Measurements from ENCODE around the gene GALT.

Gene GALT

DNA sequence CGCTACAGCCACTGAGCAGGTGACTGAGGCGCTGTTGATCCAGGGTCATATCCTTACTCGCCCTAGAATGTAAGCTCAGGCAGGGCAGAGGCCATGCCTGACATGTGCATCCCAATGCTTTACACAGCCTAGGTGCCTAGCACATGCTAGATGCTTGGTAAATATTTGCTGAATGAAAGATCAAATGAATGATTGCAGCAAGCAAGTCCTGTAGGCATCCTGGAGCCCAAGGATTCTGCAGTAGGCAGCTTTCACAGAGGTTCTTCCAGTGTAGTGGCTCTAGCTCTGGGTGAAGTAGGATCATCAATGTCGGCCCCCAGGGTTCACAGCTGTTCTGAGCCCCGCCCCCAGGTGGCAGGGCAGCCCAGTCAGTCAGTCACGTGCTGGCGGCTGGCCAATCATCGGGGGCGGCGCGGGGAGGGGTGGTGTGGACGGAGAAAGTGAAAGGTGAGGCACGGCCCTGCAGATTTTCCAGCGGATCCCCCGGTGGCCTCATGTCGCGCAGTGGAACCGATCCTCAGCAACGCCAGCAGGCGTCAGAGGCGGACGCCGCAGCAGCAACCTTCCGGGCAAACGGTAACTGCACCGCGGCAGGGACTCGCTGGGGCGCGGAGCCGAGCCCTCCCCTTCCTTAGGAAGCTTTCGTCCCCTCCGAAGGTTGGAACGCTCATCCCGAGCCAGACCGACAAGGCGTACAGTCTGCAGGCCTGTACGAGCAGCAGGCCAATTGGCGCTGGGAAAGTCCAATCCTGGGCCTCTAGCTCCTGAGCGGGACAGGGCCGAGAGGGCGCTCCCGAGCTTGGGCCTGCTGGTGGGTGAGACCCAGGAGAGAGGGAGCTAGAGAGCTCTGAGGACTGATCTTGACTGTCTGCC, at the start of gene GALT:
TSS of gene GALT (plus strand) at position 465 of the 873 bp plus-strand sequence. CDS start at position 495, 30 bp downstream.
- in situ Hi-C loops (cut with MboI; ENCODE audit: low sequenced_read_pairs) = no loop called here

DNA sequence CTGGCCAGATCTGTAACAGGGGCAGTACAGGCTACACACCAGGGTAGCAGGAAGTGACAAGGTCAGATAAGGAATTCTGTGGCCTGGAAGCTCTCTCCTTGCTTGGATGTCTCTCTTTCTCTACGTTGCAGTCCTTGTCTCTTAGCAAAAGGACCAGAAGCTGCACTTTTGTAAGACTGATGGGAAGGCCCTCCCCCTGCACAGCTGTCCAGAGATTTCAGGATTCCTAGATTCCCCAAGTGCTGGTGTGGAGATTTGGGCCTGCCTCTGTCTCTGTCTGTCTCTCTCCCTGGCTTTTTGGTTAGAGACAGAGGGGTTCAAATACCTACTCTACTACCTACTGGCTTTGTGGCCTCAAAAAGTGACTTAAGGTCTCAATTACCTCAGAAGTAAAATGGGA, 46.9 kb upstream of the GALT start:
- in situ Hi-C loops (cut with MboI; ENCODE audit: low sequenced_read_pairs) = loop anchor here (25.0 kb wide), 1 partner anchor 187 kb away; no protein-coding TSS in a partner anchor

DNA sequence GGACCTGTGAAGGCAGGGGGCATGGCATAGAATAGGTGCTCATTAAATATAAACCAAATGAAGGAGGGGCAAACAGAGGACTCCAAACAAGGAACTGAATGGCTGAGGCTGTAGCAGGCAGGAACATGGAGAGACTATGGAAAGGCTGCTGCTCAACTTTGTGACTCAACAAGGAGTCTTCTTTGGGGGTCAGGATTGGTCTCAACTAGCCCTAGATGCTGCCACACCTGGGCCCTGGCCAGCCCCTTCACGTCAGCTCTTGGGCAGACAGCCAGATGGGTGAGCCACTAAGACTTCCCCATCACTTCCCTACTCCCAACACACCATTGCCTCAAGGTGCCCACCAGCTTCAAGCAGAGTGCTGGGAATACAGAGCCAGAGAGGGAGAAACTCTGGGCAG, 45.6 kb upstream of the GALT start:
- in situ Hi-C loops (cut with MboI; ENCODE audit: low sequenced_read_pairs) = no loop called here

DNA sequence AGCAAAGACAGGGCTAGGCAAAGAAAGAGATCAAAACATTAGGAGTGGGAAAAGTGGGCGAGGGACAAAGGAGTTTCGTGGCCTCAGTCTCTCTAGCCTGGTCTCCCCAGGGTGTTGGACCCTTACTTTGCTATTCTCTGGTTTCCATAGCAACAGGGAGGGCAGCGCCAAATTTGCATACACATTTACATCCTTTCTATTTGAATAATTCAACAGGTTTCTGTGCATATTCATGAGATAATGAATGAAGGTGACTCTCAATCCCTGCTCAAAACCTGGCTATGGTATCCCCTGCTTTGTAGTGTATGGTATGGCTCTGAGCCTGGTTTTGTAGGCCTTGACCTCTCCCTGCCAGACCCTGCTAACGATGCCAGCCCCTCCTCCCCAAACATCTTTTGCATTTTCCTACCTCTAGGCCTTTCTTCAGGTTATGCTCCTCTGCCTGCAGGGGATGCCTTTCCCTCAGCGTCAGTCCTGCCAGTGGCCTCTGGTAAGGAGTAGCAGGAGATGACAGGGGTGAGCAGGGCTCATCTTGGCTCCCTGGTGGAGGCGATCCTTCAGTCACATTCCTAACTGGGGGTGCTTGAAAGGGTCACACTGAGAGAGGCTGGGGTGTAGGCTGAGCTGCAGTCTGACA, 44.4 kb upstream of the GALT start:
- in situ Hi-C loops (cut with MboI; ENCODE audit: low sequenced_read_pairs) = no loop called here

DNA sequence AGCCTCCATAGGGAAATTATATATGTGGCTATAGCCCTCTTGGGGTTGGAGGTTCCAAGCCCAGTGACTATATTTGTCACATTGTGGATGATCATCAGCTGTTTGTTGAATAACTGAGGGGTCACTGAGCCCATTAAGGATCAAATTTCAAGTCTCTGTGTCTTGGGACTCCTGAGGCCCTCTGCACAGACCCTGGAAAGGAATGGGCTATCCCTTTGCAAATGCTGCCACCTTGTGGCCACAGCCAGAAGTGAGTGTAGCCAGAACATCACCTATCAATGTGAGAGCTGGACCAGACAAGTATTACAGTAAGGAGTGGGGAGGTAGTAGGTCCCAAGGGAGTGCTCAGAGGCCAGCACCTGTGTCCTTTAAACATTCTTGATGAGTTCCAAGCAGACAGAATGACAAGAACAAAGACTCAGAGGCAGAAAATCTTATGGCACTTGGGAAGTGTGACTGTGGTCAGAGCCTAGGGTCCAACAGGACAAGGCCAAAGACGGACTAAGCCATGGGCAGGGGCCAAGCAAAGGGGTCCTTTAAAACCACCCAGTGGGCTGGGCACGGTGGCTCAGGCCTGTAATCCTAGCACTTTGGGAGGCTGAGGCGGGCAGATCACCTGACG, 42.8 kb upstream of the GALT start:
- in situ Hi-C loops (cut with MboI; ENCODE audit: low sequenced_read_pairs) = no loop called here

DNA sequence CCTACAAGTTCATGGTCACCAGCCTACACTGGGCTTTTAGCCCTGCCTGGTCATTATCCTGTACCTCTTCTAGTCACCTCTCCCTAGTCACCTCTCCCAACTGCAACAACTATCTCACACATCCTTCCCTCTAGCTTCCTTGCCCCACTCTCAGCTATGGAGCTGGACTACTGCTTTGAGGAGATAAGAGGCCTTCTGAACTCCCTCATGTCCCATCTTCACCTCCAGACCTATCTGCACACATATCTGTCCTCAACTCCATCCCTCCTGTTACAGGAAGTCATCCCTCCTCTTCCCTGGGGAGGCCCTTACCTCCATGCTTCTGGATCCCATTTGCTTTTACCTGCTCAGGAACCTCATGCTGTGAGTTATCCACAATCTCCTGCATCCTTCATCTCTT, 40.3 kb upstream of the GALT start:
- in situ Hi-C loops (cut with MboI; ENCODE audit: low sequenced_read_pairs) = no loop called here

DNA sequence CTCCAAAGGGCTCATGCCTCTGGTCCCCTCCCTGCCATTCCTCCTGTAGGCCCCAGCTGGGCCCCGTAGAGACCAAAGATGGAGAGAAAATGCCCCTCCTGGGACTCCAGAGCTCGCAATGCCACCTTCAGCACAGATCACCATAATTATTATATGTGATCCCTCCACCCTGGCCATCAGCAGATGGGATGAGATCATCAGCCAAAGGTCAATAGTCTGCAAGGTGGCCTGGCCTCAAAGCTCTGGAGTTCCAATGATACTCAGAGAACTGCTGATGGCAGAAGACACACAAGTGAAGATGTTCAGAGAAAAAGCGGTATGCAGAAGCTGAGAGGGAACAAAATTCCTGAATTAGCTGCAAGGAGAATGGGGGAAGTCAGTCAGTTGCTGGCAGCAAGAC, 39.6 kb upstream of the GALT start:
- in situ Hi-C loops (cut with MboI; ENCODE audit: low sequenced_read_pairs) = no loop called here

DNA sequence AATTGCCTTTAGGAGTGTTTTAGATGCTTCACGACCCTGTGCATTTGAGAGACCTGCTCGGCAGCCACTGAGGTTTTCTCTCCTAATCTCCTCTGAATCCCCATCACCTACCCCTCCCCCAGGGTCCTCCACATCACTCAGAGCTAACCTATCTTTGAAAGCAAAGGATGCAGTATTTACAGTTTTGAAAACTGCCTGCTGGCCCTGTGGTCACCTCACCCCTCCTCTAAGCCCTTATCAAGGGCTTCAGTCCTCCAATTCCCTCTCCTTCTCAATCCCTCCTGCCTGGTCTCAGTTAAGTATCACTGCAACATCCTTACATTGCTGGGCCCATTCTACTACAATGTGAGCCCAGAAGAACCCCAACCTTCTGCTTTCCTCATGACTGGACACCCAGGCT, 39.1 kb upstream of the GALT start:
- in situ Hi-C loops (cut with MboI; ENCODE audit: low sequenced_read_pairs) = no loop called here

DNA sequence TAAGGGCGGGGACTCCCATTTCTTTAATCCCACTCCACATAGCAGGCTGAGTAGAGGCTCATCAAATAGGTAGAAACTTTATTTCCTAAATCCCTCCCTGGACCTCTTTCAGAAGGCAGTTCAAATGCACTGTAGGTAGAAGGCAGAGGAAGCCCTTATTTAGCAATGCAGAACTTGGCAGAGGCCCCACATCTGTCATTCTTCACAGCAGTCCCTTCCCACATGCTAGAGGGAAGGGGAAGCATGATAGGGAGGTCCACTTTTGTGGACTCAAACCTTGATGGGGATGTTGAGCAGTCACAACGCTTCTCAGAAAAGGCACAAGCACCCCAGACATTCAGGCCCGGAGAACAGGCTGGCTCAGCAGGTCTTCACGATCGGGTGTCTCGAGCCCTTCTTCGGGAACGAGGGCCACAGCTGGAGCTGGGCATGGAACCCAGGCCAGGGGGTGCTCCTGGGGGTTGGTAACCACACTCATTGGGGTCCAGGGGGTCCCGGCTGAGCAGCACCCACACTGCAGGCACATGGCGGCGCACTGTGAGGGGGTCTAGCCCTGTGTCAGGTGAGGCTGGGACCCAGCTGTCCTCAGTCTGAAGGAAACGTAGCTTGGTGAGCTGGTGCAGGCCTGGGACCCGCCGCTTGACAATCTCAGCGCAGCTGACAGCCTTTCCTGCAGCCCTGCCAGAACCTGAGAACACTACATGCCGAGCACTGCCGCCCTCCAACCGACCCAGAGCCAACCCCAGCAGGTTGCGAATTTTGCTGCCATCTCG, 35.9 kb upstream of the GALT start:
- in situ Hi-C loops (cut with MboI; ENCODE audit: low sequenced_read_pairs) = no loop called here

DNA sequence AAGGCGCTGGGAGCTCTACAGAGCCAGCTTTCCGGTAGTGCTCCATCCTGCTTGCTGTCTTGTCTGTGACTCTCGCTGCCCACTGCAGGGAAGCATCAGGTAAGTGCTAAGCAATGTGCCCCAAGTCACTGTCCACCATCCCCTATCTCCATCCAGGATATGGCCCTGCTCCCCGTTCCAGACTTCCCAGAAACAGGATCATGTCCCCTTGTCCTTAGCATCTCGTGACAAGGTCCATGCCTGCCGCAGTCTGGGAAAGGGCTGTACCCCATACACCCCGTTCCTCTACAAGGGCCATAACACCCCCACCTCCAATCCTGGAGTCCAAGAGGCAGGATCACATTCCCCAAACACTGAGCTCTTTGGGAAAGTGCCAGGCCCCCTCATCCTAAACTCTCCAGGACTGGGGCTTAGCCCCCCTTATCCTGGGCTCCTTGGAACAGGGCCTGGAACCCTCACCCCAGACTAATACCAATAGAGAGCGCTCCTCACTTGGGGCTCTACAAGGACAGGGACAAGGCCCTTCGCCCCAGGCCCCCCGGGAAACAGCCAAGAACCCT, 35.1 kb upstream of the GALT start:
- in situ Hi-C loops (cut with MboI; ENCODE audit: low sequenced_read_pairs) = no loop called here

DNA sequence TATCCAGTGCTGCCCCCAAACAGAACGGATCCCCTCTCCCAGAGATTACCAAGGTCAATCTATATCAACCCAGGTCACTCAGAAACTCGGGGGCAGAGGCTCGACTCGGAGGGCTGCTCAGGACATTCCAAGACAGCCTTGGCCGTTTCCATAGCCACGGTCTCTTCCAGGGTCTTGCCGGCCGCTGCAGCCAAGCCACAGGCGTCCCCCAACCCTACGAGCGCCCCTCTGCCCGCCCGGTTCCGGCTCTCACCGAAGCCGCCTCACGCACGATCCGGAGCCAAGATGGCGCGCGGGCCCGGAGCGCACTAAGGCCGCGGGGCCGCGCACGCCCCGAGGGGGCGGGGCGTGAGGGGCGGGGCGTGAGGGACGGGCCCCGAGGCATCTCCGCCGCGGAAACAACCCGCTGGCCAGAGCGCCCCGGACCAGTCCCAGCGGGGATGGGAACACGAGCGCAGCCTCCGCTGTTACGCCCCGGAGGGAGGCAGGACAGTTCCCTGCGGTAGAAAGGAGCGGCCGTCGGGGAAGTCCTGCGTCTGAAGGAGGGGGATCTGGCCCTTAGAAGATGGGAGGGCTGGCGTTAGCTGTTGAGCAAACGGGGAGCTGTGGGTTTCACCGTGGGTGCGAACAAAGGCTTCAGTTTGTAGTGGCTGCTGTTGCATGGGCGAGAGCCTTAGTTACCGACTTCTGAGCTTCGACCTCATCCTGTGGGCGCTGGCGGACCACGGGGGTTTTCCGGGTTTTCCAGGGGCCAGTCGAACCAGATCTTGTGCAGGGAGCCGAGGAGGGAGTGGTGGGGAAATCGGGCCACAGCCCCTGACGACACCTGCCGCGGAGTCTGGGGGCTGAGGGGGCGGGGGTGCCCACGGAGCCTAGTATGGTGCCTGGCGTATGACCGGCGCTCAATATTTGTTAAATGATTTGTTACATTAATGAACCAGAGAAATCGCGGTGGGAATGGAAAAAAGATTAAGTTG, 34.4 kb upstream of the GALT start, which contains the start of gene RPP25L:
TSS of gene RPP25L (minus strand) at position 287 of the 977 bp plus-strand sequence. CDS start 801 bp downstream, outside the sequence.
- in situ Hi-C loops (cut with MboI; ENCODE audit: low sequenced_read_pairs) = no loop called here

DNA sequence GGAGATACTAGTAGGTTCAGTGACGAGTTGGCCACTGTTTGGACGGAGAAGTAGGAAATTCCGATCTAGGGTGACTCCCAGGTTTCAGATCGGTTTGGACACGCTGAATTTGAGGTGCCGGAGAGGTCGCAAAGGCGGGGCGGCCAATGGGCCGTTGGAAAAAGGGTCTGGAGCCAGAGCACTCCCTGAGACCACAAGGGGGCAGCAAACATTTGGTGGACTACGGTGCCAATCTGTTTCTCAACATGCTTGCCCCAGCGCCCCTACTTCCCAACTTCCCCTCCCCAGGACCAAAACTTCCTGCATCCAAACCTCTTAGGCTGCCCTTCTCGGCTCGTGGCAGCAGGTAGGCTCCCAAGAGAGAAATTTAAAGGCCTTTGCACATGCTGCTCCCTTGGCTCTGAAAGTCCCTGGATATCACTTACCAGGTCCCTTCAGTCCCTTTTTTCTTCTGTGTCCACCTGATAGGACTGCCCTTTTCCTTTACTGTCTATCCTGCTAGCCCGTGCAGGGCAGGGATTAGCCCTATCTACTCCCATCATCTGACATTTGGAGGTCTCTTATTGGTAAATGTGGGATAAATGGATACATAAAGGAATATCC, 33.6 kb upstream of the GALT start:
- in situ Hi-C loops (cut with MboI; ENCODE audit: low sequenced_read_pairs) = no loop called here

DNA sequence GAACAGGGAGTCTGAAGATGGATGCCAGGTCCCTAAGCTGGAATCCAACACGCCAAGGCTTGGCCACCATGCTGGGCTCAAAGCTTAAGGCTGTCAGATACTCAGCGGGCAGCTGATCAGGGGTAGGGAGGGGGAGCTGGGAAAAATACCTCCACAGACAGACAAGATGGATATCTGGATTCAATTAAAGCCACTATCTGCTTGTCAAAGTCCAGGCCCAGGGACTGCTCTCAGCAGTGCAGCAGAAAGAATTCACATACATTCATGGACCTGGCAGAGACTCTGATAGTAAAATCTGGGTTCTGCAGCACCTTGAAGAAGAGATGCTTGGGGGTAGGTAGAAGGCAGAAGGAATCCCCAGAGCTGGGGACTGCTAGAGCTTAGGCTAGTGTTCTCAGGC, 31.3 kb upstream of the GALT start:
- in situ Hi-C loops (cut with MboI; ENCODE audit: low sequenced_read_pairs) = no loop called here

DNA sequence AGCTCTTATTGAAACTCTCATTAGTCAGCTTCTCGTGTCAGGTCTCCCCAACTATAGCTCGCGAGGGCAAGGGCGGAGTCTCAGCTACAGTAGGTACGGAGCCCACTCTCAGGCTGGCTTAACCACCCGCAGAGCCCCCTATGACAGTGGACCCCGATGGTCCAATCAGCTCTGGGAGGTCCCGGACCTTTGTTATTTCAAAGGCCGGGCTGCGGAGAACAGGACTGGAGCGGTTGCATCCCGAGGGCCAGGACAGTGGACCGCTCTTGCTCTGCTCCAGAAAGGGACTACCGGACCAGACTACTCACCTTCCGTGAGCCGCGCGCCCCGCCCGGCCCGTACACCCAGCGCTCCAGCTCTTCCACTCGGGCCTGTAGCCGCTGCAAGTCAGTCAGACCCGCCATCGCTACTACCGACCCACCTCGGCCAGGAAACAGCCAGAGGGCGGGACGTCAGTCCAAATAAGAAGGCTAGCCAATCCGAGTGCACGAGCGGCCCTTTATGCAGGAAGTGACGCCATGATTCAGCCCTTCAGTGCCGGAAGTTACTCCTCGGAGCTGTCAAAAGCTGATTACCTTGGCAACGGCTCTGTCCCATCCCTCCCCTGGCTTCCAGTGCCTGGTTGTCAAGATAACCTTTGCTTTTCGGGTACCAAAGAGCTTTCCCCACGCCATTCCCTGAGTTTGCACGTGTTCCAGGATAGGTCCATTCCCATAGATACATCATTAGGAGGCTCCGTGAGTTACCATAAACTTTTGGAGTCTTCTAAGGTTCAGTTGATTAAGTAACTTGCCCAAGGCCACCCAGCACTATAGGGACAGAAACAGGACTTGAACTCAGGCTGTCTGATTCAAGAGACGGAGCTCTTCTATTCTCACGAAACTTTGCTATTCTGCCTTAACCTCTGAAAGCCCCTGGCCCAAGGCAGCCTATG, 26.1 kb upstream of the GALT start, which contains the start of gene DCTN3:
TSS of gene DCTN3 (minus strand) at position 435 of the 934 bp plus-strand sequence. CDS start at position 404, 31 bp downstream.
- in situ Hi-C loops (cut with MboI; ENCODE audit: low sequenced_read_pairs) = no loop called here

DNA sequence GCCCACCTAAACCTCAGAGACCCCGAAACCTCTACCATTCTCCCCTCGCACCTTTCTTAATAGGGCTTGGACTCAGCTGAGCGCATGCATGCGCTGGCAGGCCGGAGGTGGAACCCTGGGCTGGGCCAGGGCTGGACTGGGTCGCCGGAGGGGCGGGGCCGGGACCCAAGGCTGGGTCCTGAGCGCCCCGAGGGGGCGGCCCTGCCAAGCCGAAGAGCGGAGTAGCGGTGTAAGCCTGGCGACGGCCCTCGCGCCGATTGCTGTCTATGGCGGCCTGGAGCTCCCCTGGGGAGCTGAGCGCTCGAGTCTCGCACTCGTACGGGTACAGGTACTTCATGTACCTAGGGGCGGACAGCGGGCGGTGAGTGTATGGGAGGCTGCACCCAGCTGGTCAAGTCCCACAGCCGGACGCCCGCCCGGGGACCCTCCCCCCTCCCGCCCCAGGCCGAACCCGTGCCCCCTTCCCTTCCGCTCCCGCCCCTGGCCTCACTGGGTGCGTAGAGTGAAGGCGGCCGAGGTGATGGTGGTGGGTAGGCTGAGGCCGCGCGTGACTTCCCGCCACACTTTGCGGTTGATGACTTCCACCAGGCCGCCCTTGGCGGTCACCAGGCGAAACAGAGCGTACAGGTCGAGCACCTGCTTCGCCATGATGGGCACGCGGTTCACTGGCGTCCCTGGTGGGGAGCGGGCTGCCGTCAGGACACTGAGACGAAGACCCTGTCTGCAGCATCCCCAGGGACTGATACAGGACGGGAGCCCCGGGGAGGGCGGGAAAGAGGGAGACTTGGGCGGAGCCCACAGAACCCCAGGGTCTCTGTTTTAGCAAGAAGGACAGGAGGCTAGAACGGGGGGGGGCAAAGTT, 22.9 kb upstream of the GALT start:
- in situ Hi-C loops (cut with MboI; ENCODE audit: low sequenced_read_pairs) = no loop called here

DNA sequence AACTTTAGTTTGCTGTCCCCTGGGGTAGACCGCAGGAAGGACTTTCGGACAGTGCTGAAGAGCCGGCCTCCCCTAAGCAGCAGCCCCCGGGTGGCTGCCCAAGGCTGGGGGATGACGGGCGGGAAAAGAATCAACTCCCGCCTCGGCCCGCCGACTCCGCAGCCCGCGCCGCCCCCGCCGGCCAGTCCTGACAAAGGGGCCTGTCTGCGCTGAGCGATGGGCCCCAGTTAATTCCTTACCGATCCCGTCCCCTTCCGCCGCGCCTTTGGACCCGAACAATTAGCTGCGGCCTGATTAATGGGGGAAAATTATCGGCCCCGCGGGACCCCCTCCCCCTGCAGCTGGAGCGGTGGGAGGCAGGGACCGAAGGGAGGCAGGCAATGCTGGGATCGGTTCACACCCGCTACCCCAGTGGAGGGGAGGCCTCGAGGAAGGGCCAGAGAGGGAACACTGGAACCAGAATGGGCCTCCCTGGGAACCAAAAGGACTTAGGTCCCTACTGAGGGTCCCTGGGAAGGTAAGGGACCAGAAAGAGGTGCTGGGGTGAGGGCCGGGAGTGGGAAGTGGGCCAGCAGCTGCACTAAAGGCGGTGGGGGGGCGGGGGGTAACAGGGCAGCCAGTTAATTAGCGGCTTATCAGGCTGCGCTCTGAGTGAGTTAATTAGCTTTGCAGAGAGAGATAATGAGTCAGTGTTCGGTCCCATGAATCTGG, 21.8 kb upstream of the GALT start:
- in situ Hi-C loops (cut with MboI; ENCODE audit: low sequenced_read_pairs) = no loop called here

DNA sequence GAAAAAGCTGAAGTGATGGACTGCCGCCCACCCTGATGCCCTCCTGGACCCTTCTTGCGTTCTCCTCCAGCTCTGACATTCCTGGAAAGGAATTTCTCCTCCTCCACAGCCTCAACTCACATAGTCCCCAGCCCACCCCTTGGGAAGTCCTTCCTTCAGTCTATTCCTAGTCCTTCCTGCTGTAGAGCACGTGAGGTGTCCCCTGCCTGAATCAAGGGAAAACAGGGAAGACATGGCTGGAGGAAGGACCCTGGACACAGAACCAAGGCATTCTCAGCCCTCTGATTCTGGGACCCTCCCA, 21.3 kb upstream of the GALT start:
- in situ Hi-C loops (cut with MboI; ENCODE audit: low sequenced_read_pairs) = no loop called here

Data from HL-60/S4 (cell line).